KMS-11 (cell line): ENCODE results near the gene FLNB.

ENCODE experiments used
- H2AFZ ChIP-seq: fragments of 200-600 bp; sonication (generic); 2 replicates; pipeline ENCODE4 v1.6.1; 2016; ENCODE audit warnings: antibody characterized with exemption, mixed run types, low read depth
- H3K27ac ChIP-seq: fragments of 200-600 bp; sonication (generic); 2 replicates; pipeline ENCODE4 v1.6.1; 2016; ENCODE audit warnings: mild to moderate bottlenecking, mixed run types
- H3K27me3 ChIP-seq: fragments of 200-600 bp; sonication (generic); 2 replicates; pipeline ENCODE4 v1.6.1; 2017; ENCODE audit warnings: mild to moderate bottlenecking, low read depth, mixed run types, moderate library complexity; ENCODE audit not compliant: insufficient read depth
- H3K36me3 ChIP-seq: fragments of 200-600 bp; sonication (generic); 2 replicates; pipeline ENCODE4 v1.6.1; 2017; ENCODE audit warnings: mild to moderate bottlenecking, mixed run types; ENCODE audit not compliant: insufficient read depth
- H3K4me1 ChIP-seq: fragments of 200-600 bp; sonication (generic); 2 replicates; pipeline ENCODE4 v1.6.1; 2016; ENCODE audit warnings: mild to moderate bottlenecking, low read depth, mixed run types; ENCODE audit not compliant: poor library complexity, severe bottlenecking
- H3K4me2 ChIP-seq: fragments of 200-600 bp; sonication (generic); 2 replicates; pipeline ENCODE4 v1.7.0; 2016; ENCODE audit warnings: mild to moderate bottlenecking, mixed run types
- H3K4me3 ChIP-seq: fragments of 200-600 bp; sonication (generic); IDR thresholded peaks from 2 replicates; pipeline ENCODE4 v1.6.1; 2017; ENCODE audit warnings: low read depth, low read length, mixed read lengths; ENCODE audit not compliant: insufficient read depth
- H3K79me2 ChIP-seq: fragments of 200-600 bp; sonication (generic); 2 replicates; pipeline ENCODE4 v1.6.1; 2016; ENCODE audit warnings: low read depth, mixed run types; ENCODE audit not compliant: insufficient read depth
- H3K9ac ChIP-seq: fragments of 200-600 bp; sonication (generic); 2 replicates; pipeline ENCODE4 v1.6.1; 2016; ENCODE audit warnings: mild to moderate bottlenecking, mixed run types
- H4K20me1 ChIP-seq: fragments of 200-600 bp; sonication (generic); 2 replicates; pipeline ENCODE4 v1.6.1; 2016; ENCODE audit warnings: mild to moderate bottlenecking, mixed run types; ENCODE audit not compliant: insufficient read depth
- TF ChIP-seq, protein P1 (sequence below): fragments of 200-600 bp; sonication (generic); conservative IDR thresholded peaks from 2 replicates; pipeline ENCODE4 v1.6.1; 2017; ENCODE audit warnings: low read depth, mild to moderate bottlenecking, antibody characterized with exemption, low read length, moderate library complexity, mixed read lengths

Gene FLNB

DNA sequence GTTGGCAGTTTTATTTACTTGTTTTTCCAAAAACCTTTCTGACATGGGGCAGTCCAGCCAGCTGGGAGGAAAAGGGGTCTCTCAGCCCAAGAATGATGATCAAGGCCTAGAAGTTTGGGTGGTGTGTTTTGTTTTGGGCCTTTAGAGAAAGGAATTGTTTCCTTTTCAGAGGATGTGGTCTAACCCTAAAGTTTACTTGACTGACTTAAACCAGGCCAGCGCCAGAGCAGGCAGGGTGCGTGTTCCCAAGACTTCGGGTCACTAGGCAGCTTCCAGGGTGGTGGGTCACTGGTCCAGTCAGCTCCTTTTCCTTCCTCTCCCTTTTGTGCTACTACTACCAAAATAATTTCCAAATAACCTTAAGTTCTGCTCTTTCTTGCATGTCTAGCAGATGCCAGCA, 4.9 kb downstream of the FLNB start:
- Histone ChIP-seq H3K4me3 (no peak overlapping the region), H3K4me2 (no peak overlapping the region), H3K79me2 (no peaks in the 10 kb centered on the region)

DNA sequence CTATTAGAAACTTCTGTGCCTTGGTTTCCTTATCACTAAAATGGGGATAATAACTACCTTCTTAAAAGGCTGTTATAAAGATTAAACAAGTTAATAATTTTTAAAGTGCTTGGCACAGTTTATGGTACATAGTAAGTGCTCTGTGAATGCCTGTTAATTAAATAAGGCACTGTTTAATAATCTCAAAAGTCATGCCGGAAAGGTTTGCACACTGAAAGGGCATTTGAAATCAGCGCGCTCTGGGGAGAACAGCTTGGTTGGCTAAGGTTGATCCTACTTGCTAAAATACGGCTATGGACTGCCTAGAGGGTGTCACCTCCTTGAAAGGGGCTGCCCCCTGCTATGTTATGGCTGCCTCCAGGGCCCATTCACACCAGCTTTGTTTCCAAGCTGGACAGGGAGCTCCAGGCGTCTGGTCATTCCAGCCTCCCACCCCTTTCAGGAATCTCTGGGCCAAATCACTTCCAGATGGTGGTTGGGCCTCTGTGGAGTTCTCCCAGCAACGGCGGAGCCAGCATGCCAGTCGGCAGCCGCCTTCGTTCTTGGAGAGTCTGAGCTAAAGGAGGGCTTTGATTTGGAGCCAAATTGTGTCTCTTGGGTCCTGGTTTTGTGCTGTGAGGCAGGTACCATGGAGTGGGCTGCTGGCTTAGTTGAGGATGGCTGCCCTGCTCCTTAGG, 5.9 kb downstream of the FLNB start:
- Histone ChIP-seq H3K9ac (no peak overlapping the region), H4K20me1 (no peaks in the 10 kb centered on the region), H3K4me3 (no peak overlapping the region), H3K4me2 (no peak overlapping the region), H3K4me1 (no peaks in the 10 kb centered on the region), H3K27me3 (no peaks in the 10 kb centered on the region), H3K27ac (no peak overlapping the region), H2AFZ (no peak overlapping the region), H3K79me2 (no peaks in the 10 kb centered on the region), H3K36me3 (no peaks in the 10 kb centered on the region)
- TF ChIP-seq, protein P1, sequence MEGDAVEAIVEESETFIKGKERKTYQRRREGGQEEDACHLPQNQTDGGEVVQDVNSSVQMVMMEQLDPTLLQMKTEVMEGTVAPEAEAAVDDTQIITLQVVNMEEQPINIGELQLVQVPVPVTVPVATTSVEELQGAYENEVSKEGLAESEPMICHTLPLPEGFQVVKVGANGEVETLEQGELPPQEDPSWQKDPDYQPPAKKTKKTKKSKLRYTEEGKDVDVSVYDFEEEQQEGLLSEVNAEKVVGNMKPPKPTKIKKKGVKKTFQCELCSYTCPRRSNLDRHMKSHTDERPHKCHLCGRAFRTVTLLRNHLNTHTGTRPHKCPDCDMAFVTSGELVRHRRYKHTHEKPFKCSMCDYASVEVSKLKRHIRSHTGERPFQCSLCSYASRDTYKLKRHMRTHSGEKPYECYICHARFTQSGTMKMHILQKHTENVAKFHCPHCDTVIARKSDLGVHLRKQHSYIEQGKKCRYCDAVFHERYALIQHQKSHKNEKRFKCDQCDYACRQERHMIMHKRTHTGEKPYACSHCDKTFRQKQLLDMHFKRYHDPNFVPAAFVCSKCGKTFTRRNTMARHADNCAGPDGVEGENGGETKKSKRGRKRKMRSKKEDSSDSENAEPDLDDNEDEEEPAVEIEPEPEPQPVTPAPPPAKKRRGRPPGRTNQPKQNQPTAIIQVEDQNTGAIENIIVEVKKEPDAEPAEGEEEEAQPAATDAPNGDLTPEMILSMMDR, result no peak

More for the DNA sequence above, 4.9 kb downstream of the FLNB start:
- H3K27ac ChIP-seq, result no peak overlapping the region
- TF ChIP-seq, protein P1, result no peak
- H3K36me3 ChIP-seq, result no peaks in the 10 kb centered on the region
- no peaks in the 10 kb centered on the region for H3K4me1 ChIP-seq
- H4K20me1 ChIP-seq, result no peaks in the 10 kb centered on the region
- H2AFZ ChIP-seq, result no peak overlapping the region
- no peaks in the 10 kb centered on the region for H3K27me3 ChIP-seq
- no peak overlapping the region for H3K9ac ChIP-seq

DNA sequence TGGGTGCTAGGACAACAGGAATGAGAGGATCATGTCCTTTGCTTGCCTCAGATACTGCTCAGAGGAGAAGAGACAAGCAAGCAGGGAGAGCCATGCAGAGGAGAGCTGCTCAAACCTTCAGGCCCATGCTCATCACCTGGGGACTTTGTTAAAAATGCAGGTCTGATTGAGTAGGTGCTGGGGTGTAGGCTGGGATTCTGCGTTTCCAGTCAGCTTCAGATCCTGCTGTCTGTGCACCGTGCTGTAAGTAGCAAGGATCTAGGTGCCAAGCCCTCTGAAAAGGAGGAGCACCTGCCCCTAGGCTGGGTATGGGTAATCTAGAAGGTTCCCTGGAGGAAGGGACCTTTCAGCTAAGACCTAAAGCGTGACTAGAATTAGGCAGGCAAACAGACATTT, 7.3 kb downstream of the FLNB start:
- Histone ChIP-seq H3K79me2 (no peaks in the 10 kb centered on the region), H3K4me2 (no peak overlapping the region), H3K9ac (no peak overlapping the region)

DNA sequence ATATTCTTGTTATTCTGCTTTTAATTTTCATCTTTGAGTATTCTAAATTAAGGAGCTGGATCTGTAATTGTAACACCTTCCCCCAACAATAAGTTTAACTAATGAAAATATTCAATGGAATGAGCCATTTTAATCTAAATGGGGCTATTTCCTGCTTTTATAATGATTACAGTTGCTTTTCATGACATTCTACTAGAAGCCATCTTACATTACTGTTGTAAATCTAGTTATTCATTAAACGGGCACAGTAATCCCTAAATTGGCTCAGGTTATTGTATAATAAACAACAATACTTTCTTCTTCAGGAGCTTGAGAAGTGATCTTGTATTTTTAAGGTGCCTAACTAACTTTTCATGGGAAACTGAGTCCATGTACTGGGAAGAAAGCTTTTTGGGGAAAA, 8.5 kb downstream of the FLNB start:
- Histone ChIP-seq H3K79me2 (no peaks in the 10 kb centered on the region), H4K20me1 (no peaks in the 10 kb centered on the region), H3K9ac (no peak overlapping the region), H3K4me2 (no peak overlapping the region), H3K4me3 (no peak overlapping the region), H3K27ac (no peak overlapping the region), H3K27me3 (no peaks in the 10 kb centered on the region), H3K36me3 (no peaks in the 10 kb centered on the region), H3K4me1 (peaks cover 4% of the 10 kb centered on the region), H2AFZ (no peak overlapping the region)
- TF ChIP-seq, protein P1, result no peak

More for the DNA sequence above, 7.3 kb downstream of the FLNB start:
- TF ChIP-seq, protein P1, result no peak
- Histone ChIP-seq H3K36me3 (no peaks in the 10 kb centered on the region), H3K4me3 (no peak overlapping the region), H2AFZ (no peak overlapping the region), H3K27me3 (no peaks in the 10 kb centered on the region), H3K27ac (no peak overlapping the region), H3K4me1 (no peaks in the 10 kb centered on the region), H4K20me1 (no peaks in the 10 kb centered on the region)
